ENCODE measurements around the gene LRRTM4. TPM values are rescaled to one million over a fixed set of nuclear protein-coding genes. Genes with fewer than 3 reads are reported as not detected.

The LRRTM4 gene
- total RNA-seq, 2 experiments from 2014 or later: not detected

GRCh38 chr2:76731157-76731556, 791.0 kb downstream of the LRRTM4 start:
- Histone ChIP-seq H3K4me3 (ENCODE audit: low read depth, low read length, poor library complexity, severe bottlenecking) (no peak overlapping the region), H3K36me3 (ENCODE audit: insufficient read depth, low read length) (no peaks in the 10 kb centered on the region), H3K9me3 (ENCODE audit: low read length) (no peaks in the 10 kb centered on the region), H3K9me2 (ENCODE audit: insufficient read depth, low read length) (no peaks in the 10 kb centered on the region), H3K27ac (ENCODE audit: low read depth, low read length, poor library complexity, severe bottlenecking) (no peak overlapping the region), H3K79me2 (ENCODE audit: insufficient read depth, low read depth, low read length) (no peaks in the 10 kb centered on the region), H2AFZ (ENCODE audit: low read length) (no peak overlapping the region), H3K4me2 (ENCODE audit: low read length) (no peak overlapping the region), H4K20me1 (ENCODE audit: insufficient read depth, low read length) (no peaks in the 10 kb centered on the region), H3K4me1 (ENCODE audit: insufficient read depth, low read length, poor library complexity, severe bottlenecking) (no peaks in the 10 kb centered on the region)
- TF ChIP-seq EZH2phosphoT487 (IDR thresholded peaks at IDR 0.05; ENCODE audit: borderline replicate concordance, low read depth, low read length): no peak
- no peak for TF ChIP-seq CTCF (conservative IDR thresholded peaks at IDR 0.05; ENCODE audit: low read length)
- no peak for DNase-seq (ENCODE audit: low spot score)
- no TSS peak for BruUV-seq (replicated peaks)
- intact Hi-C loops (cut with micrococcal nuclease; ENCODE audit: unreplicated experiment): no loop called here
- CTCF ChIA-PET (ENCODE audit: unreplicated experiment): no interaction called here
- POLR2A ChIA-PET: no interaction called here

- no peaks in the 10 kb centered on the region for H3K79me2 ChIP-seq (ENCODE audit: insufficient read depth, low read depth, low read length)
- no peaks in the 10 kb centered on the region for H3K9me3 ChIP-seq (ENCODE audit: low read length)
- DNase-seq (ENCODE audit: low spot score): no peak
- no peak overlapping the region for H3K4me2 ChIP-seq (ENCODE audit: low read length)
- no peak overlapping the region for H2AFZ ChIP-seq (ENCODE audit: low read length)
- no peaks in the 10 kb centered on the region for H3K4me1 ChIP-seq (ENCODE audit: insufficient read depth, low read length, poor library complexity, severe bottlenecking)
- BruUV-seq (replicated peaks): no TSS peak
- H3K36me3 ChIP-seq (ENCODE audit: insufficient read depth, low read length): no peaks in the 10 kb centered on the region
- H4K20me1 ChIP-seq (ENCODE audit: insufficient read depth, low read length): no peaks in the 10 kb centered on the region
- intact Hi-C loops (cut with micrococcal nuclease; ENCODE audit: unreplicated experiment): no loop called here
- CTCF ChIA-PET (ENCODE audit: unreplicated experiment): no interaction called here
- no peak overlapping the region for H3K4me3 ChIP-seq (ENCODE audit: low read depth, low read length, poor library complexity, severe bottlenecking)
- H3K27ac ChIP-seq (ENCODE audit: low read depth, low read length, poor library complexity, severe bottlenecking): no peak overlapping the region
- TF ChIP-seq CTCF (conservative IDR thresholded peaks at IDR 0.05; ENCODE audit: low read length) (no peak), EZH2phosphoT487 (IDR thresholded peaks at IDR 0.05; ENCODE audit: borderline replicate concordance, low read depth, low read length) (no peak)
- no peaks in the 10 kb centered on the region for H3K9me2 ChIP-seq (ENCODE audit: insufficient read depth, low read length)
- POLR2A ChIA-PET: no interaction called here
These were observed 792.2 kb downstream of the LRRTM4 start for GRCh38 chr2:76730021-76730420.

- Histone ChIP-seq H3K4me1 (ENCODE audit: insufficient read depth, low read length, poor library complexity, severe bottlenecking) (no peaks in the 10 kb centered on the region), H4K20me1 (ENCODE audit: insufficient read depth, low read length) (no peaks in the 10 kb centered on the region), H3K27ac (ENCODE audit: low read depth, low read length, poor library complexity, severe bottlenecking) (no peak overlapping the region), H3K4me3 (ENCODE audit: low read depth, low read length, poor library complexity, severe bottlenecking) (no peak overlapping the region), H2AFZ (ENCODE audit: low read length) (no peak overlapping the region), H3K79me2 (ENCODE audit: insufficient read depth, low read depth, low read length) (no peaks in the 10 kb centered on the region), H3K9me2 (ENCODE audit: insufficient read depth, low read length) (no peaks in the 10 kb centered on the region), H3K4me2 (ENCODE audit: low read length) (no peak overlapping the region), H3K9me3 (ENCODE audit: low read length) (no peaks in the 10 kb centered on the region), H3K36me3 (ENCODE audit: insufficient read depth, low read length) (no peaks in the 10 kb centered on the region)
- CTCF ChIA-PET (ENCODE audit: unreplicated experiment): no interaction called here
- POLR2A ChIA-PET: no interaction called here
- no peak for DNase-seq (ENCODE audit: low spot score)
- BruUV-seq (replicated peaks): no TSS peak
- TF ChIP-seq EZH2phosphoT487 (IDR thresholded peaks at IDR 0.05; ENCODE audit: borderline replicate concordance, low read depth, low read length): no peak
- TF ChIP-seq CTCF (conservative IDR thresholded peaks at IDR 0.05; ENCODE audit: low read length): no peak
- intact Hi-C loops (cut with micrococcal nuclease; ENCODE audit: unreplicated experiment): no loop called here
These were observed 801.0 kb downstream of the LRRTM4 start for GRCh38 chr2:76721226-76721625.
